GM23338 (cell line): ENCODE measurements around the gene PRDM7. TPM values are rescaled to one million over a fixed set of nuclear protein-coding genes. Genes with fewer than 3 reads are reported as not detected.

Source experiments
- ATAC-seq: fragments of 200-7000 bp; cut with Tn5 transposase; 3 replicates; pipeline ENCODE4 v1.9.1; 2020
- DNase-seq: peaks from one replicate; pipeline ENCODE4 v3.0.0-alpha.2; 2015; ENCODE audit warnings: low spot score
- H2AFZ ChIP-seq: fragments of 200-600 bp; sonication (generic); 2 replicates; pipeline ENCODE4 v1.8.0; 2016; ENCODE audit warnings: antibody characterized with exemption, mild to moderate bottlenecking, moderate library complexity
- H3F3A ChIP-seq: fragments of 200-600 bp; sonication (generic); replicated peaks from 2 replicates; pipeline ENCODE4 v1.8.0; 2017; ENCODE audit warnings: antibody characterized with exemption, mixed run types, low read depth
- H3K27ac ChIP-seq: fragments of 200-600 bp; sonication (generic); 2 replicates; pipeline ENCODE4 v1.6.1; 2016; ENCODE audit warnings: low read depth
- H3K27me3 ChIP-seq: fragments of 200-600 bp; sonication (generic); 2 replicates; pipeline ENCODE4 v1.8.0; 2016; ENCODE audit warnings: mild to moderate bottlenecking, mixed run types, moderate library complexity; ENCODE audit not compliant: insufficient read depth
- H3K36me3 ChIP-seq: fragments of 200-600 bp; sonication (generic); 2 replicates; pipeline ENCODE4 v1.8.0; 2016; ENCODE audit warnings: mild to moderate bottlenecking; ENCODE audit not compliant: insufficient read depth
- H3K4me1 ChIP-seq: fragments of 200-600 bp; sonication (generic); 2 replicates; pipeline ENCODE4 v1.8.0; 2016; ENCODE audit warnings: mild to moderate bottlenecking, moderate library complexity; ENCODE audit not compliant: insufficient read depth
- H3K4me2 ChIP-seq: fragments of 200-600 bp; sonication (generic); 2 replicates; pipeline ENCODE4 v1.7.1; 2017; ENCODE audit warnings: mixed run types
- H3K4me3 ChIP-seq: fragments of 200-600 bp; sonication (generic); 2 replicates; pipeline ENCODE4 v1.6.1; 2016; ENCODE audit warnings: mixed run types
- H3K79me2 ChIP-seq: fragments of 200-600 bp; sonication (generic); replicated peaks from 2 replicates; pipeline ENCODE4 v1.8.0; 2017; ENCODE audit warnings: mild to moderate bottlenecking; ENCODE audit not compliant: insufficient read depth
- H3K9me2 ChIP-seq: fragments of 200-600 bp; sonication (generic); 2 replicates; pipeline ENCODE4 v1.8.0; 2017; ENCODE audit not compliant: insufficient read depth
- H4K20me1 ChIP-seq: fragments of 200-600 bp; sonication (generic); replicated peaks from 2 replicates; pipeline ENCODE4 v1.8.0; 2017; ENCODE audit warnings: mild to moderate bottlenecking; ENCODE audit not compliant: insufficient read depth
- H3K27ac Mint-ChIP-seq: 2 replicates; pipeline ENCODE4 v1.8.0; 2020; ENCODE audit warnings: inconsistent platforms, mild to moderate bottlenecking, moderate library complexity, mixed read lengths
- H3K27me3 Mint-ChIP-seq: 3 replicates; pipeline ENCODE4 v1.8.0; 2022; ENCODE audit warnings: low read depth, mild to moderate bottlenecking, moderate library complexity, mixed read lengths, inconsistent platforms; ENCODE audit not compliant: insufficient read depth, poor library complexity
- H3K36me3 Mint-ChIP-seq: 3 replicates; pipeline ENCODE4 v1.8.0; 2021; ENCODE audit warnings: low read depth, mild to moderate bottlenecking, inconsistent platforms, moderate library complexity, mixed read lengths
- H3K4me1 Mint-ChIP-seq: 3 replicates; pipeline ENCODE4 v1.8.0; 2020; ENCODE audit warnings: mild to moderate bottlenecking, inconsistent platforms, mixed read lengths
- H3K4me3 Mint-ChIP-seq: 3 replicates; pipeline ENCODE4 v1.8.0; 2021; ENCODE audit warnings: moderate library complexity, mild to moderate bottlenecking, inconsistent platforms, mixed read lengths
- H3K9me3 Mint-ChIP-seq: 3 replicates; pipeline ENCODE4 v1.8.0; 2020; ENCODE audit warnings: moderate library complexity, mild to moderate bottlenecking, inconsistent platforms, mixed read lengths
- CREB1 ChIP-seq: fragments of 250-450 bp; sonication (Bioruptor Pico); IDR thresholded peaks from 2 replicates; pipeline ENCODE4 v1.5.0; 2020; ENCODE audit warnings: low read depth, mild to moderate bottlenecking, moderate library complexity
- CTCF ChIP-seq, 2 experiments: fragments of 200-600 bp in 1 of 2; sonication (generic) in 1 of 2; conservative IDR thresholded peaks; 2 replicates each; pipeline versions ENCODE4 v1.5.1 to v1.6.1; 2016 to 2017; ENCODE audit warnings: antibody characterized with exemption in 2 of 2, low read depth in 2 of 2, mild to moderate bottlenecking in 2 of 2, moderate library complexity in 1 of 2
- ETS1 ChIP-seq: IDR thresholded peaks from 2 replicates; pipeline ENCODE4 v1.6.1; 2016; ENCODE audit warnings: antibody characterized with exemption
- EZH2 ChIP-seq: fragments of 200-600 bp; sonication (generic); IDR thresholded peaks from one replicate; pipeline ENCODE4 v1.8.0; 2017; ENCODE audit warnings: antibody characterized with exemption, mild to moderate bottlenecking, low read depth; ENCODE audit not compliant: unreplicated experiment
- EZH2phosphoT487 ChIP-seq: fragments of 200-600 bp; sonication (generic); IDR thresholded peaks from one replicate; pipeline ENCODE4 v1.8.1; 2018; ENCODE audit warnings: antibody characterized with exemption; ENCODE audit not compliant: unreplicated experiment
- JUNB ChIP-seq: IDR thresholded peaks from one replicate; pipeline ENCODE4 v1.6.1; 2016; ENCODE audit warnings: antibody characterized with exemption; ENCODE audit not compliant: unreplicated experiment
- NANOG ChIP-seq: IDR thresholded peaks from 2 replicates; pipeline ENCODE4 v1.6.1; 2016; ENCODE audit warnings: antibody characterized with exemption, borderline replicate concordance
- POLR2AphosphoS5 ChIP-seq: IDR thresholded peaks from 2 replicates; pipeline ENCODE4 v1.6.1; 2016; ENCODE audit warnings: antibody characterized with exemption, low read depth
- STAT1 ChIP-seq: IDR thresholded peaks from one replicate; pipeline ENCODE4 v1.6.1; 2016; ENCODE audit warnings: antibody characterized with exemption; ENCODE audit not compliant: unreplicated experiment
- ZNF331 ChIP-seq: fragments of 250-450 bp; sonication (Bioruptor Pico); IDR thresholded peaks from 2 replicates; pipeline ENCODE4 v1.5.0; 2020; ENCODE audit warnings: low read depth, mild to moderate bottlenecking, moderate library complexity
- ZNF462 ChIP-seq: fragments of 250-450 bp; sonication (Bioruptor Pico); IDR thresholded peaks from 2 replicates; pipeline ENCODE4 v1.5.0; 2020; ENCODE audit warnings: mild to moderate bottlenecking, moderate library complexity
- polyA plus RNA-seq: library from polyadenylated mRNA; unstranded; fragments of >200 nt; fragmentation: Nextera tagmentation; extraction: Ambion mirVana; gene quantifications from 2 replicates; pipeline ENCODE4 v1.2.1, GENCODE V29; 2016
- total RNA-seq: library from RNA; depleted of rRNA; stranded (reverse); fragments of >200 nt; shearing (Covaris generic); gene quantifications from 2 replicates; pipeline ENCODE4 v1.2.3, GENCODE V29; 2014

PRDM7 gene
- total and polyA plus RNA-seq, 2 experiments from 2014 or later, result 0.08 TPM; not detected in 1

DNA sequence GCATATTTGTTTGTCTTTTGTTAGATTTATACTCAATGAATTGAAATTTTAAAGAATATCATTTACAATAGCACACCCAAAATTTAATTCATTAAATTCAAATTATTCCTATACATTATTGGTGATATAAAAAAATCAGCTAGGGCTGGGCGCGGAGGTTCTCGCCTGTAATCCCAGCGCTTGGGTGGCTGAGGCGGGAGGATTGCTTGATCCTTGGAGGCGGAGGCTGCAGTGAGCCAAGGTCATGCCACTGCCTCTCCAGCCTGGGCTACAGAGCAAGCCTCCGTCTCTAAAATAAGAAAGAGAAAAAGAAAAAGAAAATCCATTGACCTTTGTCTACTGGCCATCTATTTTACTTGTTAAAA is 4.5 kb upstream of the PRDM7 start (continued):
- TF ChIP-seq ZNF462 (no peak), CREB1 (CRISPR knock-in tag) (no peak), EZH2phosphoT487 (no peak), ETS1 (no peak), POLR2AphosphoS5 (no peak), ZNF331 (CRISPR knock-in tag) (no peak), NANOG (no peak), EZH2 (no peak), JUNB (no peak)

DNA sequence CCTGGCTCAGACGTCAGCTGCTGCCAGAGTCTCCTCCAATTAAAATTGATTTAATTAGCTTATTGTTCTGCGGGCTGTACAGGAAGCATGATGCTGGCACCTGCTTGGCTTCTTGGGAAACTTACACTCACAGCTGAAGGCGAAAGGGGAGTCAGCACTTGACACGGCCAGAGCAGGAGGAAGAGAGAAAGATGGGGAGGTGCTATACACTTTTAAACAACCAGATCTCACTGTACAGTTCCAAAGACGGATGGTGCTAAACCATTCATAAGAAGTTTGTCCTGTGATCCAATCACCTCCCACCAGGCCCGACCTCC is 1.4 kb upstream of the PRDM7 start:
- Histone ChIP-seq H3K9me2 (no peaks in the 10 kb centered on the region), H3K4me2 (peak overlapping the region; percentile 91; the same call in 1 of the 2 replicates)
- TF ChIP-seq CTCF (conservative IDR thresholded peaks at IDR 0.05; ENCODE audit: low read depth in 2 of 2), result no peak
- no peak for TF ChIP-seq CREB1 (CRISPR knock-in tag)
- TF ChIP-seq STAT1, result no peak
- no peak for TF ChIP-seq JUNB
- no peak for TF ChIP-seq EZH2

More for the DNA sequence above, 1.4 kb upstream of the PRDM7 start:
- H3K9me3 Mint-ChIP-seq, result peaks cover 12% of the 10 kb centered on the region; the same call in 2 of the 3 replicates
- H3K27ac ChIP-seq, result no peak overlapping the region
- H3K79me2 ChIP-seq, result no peaks in the 10 kb centered on the region
- no peak overlapping the region for H3K27ac Mint-ChIP-seq
- no peak for ATAC-seq
- H4K20me1 ChIP-seq, result no peaks in the 10 kb centered on the region
- H3K4me1 ChIP-seq, result peaks cover 8% of the 10 kb centered on the region; the same call in 1 of the 2 replicates
- no peaks in the 10 kb centered on the region; the same call in 2 of the 3 replicates for H3K36me3 Mint-ChIP-seq
- peaks cover 49% of the 10 kb centered on the region for H3K27me3 Mint-ChIP-seq
- H3K4me1 Mint-ChIP-seq, result peaks cover 13% of the 10 kb centered on the region
- no peaks in the 10 kb centered on the region for H3F3A ChIP-seq
- DNase-seq, result no peak
- H3K4me3 ChIP-seq, result peak overlapping the region; percentile 73; the same call in 1 of the 2 replicates
- peaks cover 37% of the 10 kb centered on the region for H3K27me3 ChIP-seq
- no peak overlapping the region for H3K4me3 Mint-ChIP-seq
- no peaks in the 10 kb centered on the region for H3K36me3 ChIP-seq
- H2AFZ ChIP-seq, result peak overlapping the region; percentile 85
